ENCODE results near the gene PSMA6. TPM values are rescaled to one million over a fixed set of nuclear protein-coding genes. Genes with fewer than 3 reads are reported as not detected.
"Not testable (repeated sequence)": the region's sequence is repeated elsewhere in the genome, so short reads cannot be mapped to it uniquely, and the experiment has no call there.

Gene PSMA6
- total RNA-seq, 3 donors from 2014 or later, result 130 to 183 (median 159) TPM

DNA sequence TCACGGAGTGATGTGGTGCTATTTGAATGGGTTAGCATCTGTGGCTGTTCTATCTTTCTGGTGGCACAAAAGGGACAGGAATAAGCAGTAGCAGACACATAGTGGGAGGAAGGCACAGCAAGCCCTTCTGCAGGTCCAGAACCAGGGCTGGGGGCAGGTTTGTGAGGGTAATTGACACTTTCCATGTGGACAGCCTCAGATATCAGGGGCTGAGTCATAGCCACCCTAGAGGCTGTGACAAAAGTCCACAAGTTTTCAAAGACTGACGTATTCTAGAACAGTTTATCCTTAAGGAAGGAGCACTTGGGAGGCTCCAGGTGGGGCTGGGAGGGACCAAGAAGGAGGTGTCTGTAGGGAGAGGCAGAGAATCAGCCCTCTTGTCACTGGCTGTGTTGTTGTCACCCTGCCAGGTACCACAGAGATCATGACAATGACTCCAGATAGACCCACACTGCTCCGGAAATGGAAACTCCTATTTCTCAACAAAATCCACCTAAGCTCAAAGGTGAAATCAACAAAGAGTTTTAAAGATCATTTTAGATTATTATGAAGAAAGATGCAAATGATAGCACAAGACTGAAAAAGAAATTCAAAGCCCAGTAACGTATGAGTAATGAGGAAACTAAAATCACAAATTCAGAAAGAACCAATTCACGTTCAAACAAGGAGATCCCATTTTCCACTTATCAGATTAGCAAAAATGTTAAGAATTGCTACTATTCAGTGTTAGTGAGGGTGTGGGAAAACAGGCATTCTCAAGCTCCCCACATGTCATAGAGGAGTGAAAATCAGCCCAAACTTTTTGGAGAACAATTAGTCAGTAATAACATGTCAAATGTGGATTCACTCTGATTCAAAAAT lies 64.0 kb downstream of the PSMA6 start:
- H3K4me3 ChIP-seq, result no peak overlapping the region
- no peaks in the 10 kb centered on the region for H3K9me3 ChIP-seq
- no peaks in the 10 kb centered on the region for H3K36me3 ChIP-seq (ENCODE audit: low read depth)
- TF ChIP-seq, protein P1, sequence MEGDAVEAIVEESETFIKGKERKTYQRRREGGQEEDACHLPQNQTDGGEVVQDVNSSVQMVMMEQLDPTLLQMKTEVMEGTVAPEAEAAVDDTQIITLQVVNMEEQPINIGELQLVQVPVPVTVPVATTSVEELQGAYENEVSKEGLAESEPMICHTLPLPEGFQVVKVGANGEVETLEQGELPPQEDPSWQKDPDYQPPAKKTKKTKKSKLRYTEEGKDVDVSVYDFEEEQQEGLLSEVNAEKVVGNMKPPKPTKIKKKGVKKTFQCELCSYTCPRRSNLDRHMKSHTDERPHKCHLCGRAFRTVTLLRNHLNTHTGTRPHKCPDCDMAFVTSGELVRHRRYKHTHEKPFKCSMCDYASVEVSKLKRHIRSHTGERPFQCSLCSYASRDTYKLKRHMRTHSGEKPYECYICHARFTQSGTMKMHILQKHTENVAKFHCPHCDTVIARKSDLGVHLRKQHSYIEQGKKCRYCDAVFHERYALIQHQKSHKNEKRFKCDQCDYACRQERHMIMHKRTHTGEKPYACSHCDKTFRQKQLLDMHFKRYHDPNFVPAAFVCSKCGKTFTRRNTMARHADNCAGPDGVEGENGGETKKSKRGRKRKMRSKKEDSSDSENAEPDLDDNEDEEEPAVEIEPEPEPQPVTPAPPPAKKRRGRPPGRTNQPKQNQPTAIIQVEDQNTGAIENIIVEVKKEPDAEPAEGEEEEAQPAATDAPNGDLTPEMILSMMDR (IDR thresholded peaks at IDR 0.05), result no peak
- peaks cover 10% of the 10 kb centered on the region for H3K4me1 ChIP-seq (ENCODE audit: low read depth)
- intact Hi-C loops (cut with DNase I, micrococcal nuclease), result no loop called here
- DNase-seq (peak; percentile 80 to 88 (median 87)), ATAC-seq (peak; percentile 96)

DNA sequence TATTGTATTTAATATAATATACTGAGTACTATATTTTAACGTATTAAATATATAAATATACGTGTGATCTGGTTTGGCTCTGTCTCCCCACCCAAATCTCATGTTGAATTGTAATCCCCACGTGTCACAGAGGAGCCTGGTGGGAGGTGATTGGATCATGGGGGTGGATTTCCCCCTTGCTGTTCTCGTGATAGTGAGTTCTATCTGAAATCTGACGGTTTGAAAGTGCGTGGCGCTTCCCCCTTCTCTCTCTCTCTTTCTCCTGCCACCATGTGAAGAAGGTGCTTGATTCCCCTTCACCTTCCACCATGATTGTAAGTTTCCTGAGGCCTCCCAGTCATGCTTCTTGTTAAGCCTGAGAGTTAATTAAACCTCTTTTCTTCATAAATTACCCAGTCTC lies 67.5 kb downstream of the PSMA6 start:
- ATAC-seq; H3K36me3 ChIP-seq (ENCODE audit: low read depth); intact Hi-C loops (cut with DNase I, micrococcal nuclease); DNase-seq; H3K4me3 ChIP-seq; H3K4me1 ChIP-seq (ENCODE audit: low read depth); H3K9me3 ChIP-seq: not testable (repeated sequence)

DNA sequence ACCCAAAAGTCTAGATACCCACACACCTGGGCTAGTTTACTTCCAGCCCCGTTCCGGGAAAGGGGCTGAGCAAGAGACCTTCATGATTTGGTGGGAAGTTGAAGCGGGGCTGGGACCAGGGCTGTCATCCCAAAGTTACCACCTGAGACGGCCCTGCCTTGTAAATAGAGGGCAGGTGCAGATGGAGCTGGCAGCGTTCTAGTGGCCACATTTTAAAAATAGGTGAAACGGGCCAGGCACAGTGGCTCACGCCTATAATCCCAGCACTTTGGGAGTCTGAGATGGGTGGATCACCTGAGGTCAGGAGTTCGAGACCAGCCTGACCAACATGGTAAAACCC lies 68.9 kb downstream of the PSMA6 start:
- no peak for ATAC-seq
- no peaks in the 10 kb centered on the region for H3K9me3 ChIP-seq
- no peak for DNase-seq
- H3K4me3 ChIP-seq, result no peak overlapping the region
- TF ChIP-seq, protein P1 (IDR thresholded peaks at IDR 0.05), result no peak
- H3K36me3 ChIP-seq (ENCODE audit: low read depth), result no peaks in the 10 kb centered on the region
- no peaks in the 10 kb centered on the region for H3K4me1 ChIP-seq (ENCODE audit: low read depth)
- intact Hi-C loops (cut with DNase I, micrococcal nuclease), result no loop called here

DNA sequence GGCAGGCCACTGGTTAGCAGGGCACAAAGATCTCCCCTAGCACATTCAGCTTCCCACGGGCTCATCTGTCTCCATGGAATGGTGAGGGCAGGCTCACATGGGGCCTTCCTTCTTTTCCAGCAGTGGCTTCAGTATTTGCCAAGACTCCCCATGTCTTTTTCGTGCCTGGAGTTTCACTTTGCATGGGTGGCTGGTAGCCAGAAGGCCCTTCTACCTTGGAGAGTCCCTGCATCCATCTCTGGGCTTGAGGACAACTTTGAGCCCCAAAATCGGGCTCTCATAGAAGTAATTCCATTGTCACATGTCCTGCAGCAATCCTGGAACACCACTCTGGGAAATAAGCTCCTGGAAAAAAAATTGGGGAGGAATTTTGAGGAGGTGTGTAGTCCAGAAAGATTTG lies 70.3 kb downstream of the PSMA6 start:
- no peaks in the 10 kb centered on the region for H3K4me1 ChIP-seq (ENCODE audit: low read depth)
- ATAC-seq, result no peak
- H3K36me3 ChIP-seq (ENCODE audit: low read depth), result no peaks in the 10 kb centered on the region
- TF ChIP-seq, protein P1 (IDR thresholded peaks at IDR 0.05), result no peak
- no peaks in the 10 kb centered on the region for H3K9me3 ChIP-seq
- no peak overlapping the region for H3K4me3 ChIP-seq
- DNase-seq, result no peak
- intact Hi-C loops (cut with DNase I, micrococcal nuclease), result no loop called here

DNA sequence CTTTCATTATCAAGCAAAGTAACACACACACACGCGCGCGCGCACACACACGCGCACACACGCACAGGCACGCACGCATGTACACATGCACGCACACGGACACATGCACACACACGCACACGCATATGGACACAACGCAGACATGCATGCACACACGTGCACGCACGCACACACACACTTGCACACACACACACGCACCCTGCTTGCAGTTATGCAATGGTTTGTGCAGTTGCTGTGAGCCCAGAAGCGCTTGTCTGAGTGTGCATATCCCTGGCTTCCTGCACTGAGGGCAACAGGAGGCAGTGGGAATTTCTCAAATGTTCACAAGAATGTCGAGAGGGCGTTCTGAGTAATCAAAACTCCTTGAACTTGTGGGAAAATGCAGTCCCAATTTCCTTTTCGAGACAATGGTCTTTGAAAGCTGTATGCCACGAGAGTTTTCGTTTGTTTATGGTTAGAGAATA lies 70.8 kb downstream of the PSMA6 start:
- TF ChIP-seq, protein P1 (IDR thresholded peaks at IDR 0.05), result no peak
- H3K4me3 ChIP-seq, result no peak overlapping the region
- intact Hi-C loops (cut with DNase I, micrococcal nuclease), result no loop called here
- DNase-seq (no peak), ATAC-seq (no peak)
- H3K4me1 ChIP-seq (ENCODE audit: low read depth), result no peaks in the 10 kb centered on the region
- no peaks in the 10 kb centered on the region for H3K36me3 ChIP-seq (ENCODE audit: low read depth)
- no peaks in the 10 kb centered on the region for H3K9me3 ChIP-seq

DNA sequence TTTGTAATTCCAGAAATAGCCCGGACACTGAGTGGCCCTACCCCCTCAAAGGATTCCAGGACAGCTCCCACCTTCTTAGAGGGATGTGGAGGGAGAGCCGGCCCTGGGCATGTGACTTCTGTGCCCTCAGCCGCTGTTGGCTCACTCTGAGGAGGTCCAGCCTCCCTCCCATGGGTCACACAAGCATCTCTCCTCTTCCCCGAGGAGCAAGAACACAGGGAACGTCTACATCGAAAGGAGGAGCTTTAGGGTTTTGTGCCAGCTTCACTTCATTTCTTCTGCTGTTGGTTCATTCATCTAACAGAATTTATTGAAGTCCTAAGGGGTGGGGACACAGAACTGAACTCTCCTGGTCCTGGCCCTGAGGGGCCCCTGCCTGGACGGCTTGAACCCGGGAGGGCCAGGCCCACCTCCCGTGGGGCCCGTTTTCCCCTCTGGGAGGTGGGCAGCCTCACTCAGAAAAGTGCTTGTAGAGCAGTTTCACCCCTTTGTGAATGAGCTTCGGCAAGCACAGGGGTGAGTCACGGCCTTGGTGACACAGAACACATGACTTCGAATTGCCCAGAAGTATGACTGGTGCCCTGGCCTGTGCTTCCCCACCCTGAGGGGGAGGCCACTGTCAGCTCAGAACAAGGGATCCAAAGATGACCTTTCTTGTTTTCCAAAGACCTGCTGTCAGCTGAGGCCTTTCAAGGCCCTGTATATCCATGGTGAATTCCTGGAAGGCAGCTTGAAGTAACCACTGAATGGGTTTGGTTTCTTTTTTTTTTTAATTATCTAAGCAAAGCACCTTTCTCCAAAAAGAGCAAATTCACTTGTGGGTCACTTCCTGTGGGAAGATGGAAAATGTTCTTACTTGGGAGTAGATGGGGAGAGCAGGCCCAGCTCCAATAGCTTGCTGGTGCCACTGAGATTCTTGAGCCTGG lies 73.2 kb downstream of the PSMA6 start:
- DNase-seq (peak in 2 of 3 donors; percentile 50 to 79), ATAC-seq (peak; percentile 92)
- Histone ChIP-seq H3K36me3 (ENCODE audit: low read depth) (no peaks in the 10 kb centered on the region), H3K4me1 (ENCODE audit: low read depth) (no peaks in the 10 kb centered on the region), H3K9me3 (no peaks in the 10 kb centered on the region), H3K4me3 (no peak overlapping the region)
- intact Hi-C loops (cut with DNase I, micrococcal nuclease), result no loop called here
- TF ChIP-seq, protein P1 (IDR thresholded peaks at IDR 0.05), result no peak
